Activated T-cell treated with anti-CD3 and anti-CD28 coated beads, Interleukin-2, amount 50 U/mL, for 72 hours (primary cell): ENCODE results near the gene FHOD3. TPM values are rescaled to one million over a fixed set of nuclear protein-coding genes. Genes with fewer than 3 reads are reported as not detected.
A peak's percentile ranks its signal among the peaks of the same experiment; 100 is the strongest.

ENCODE experiments used
- ATAC-seq, 2 donors: fragments of 150-1000 bp; cut with Tn5 transposase; replicated peaks in 1 of 2; 2 replicates each; pipeline ENCODE4 v1.10.0; 2021; ENCODE audit warnings: moderate library complexity in 2 of 2, mild to moderate bottlenecking in 1 of 2
- DNase-seq, 2 donors: peaks; one replicate each; pipeline ENCODE4 v3.0.0; 2021 to 2022; ENCODE audit warnings: mixed read lengths in 1 of 2
- H3K27ac Mint-ChIP-seq: one replicate; pipeline ENCODE4 v1.8.0; 2022; ENCODE audit warnings: mild to moderate bottlenecking, moderate library complexity, mixed read lengths
- H3K27me3 Mint-ChIP-seq: one replicate; pipeline ENCODE4 v1.8.0; 2022; ENCODE audit warnings: low read depth, mixed read lengths
- H3K36me3 Mint-ChIP-seq, 2 donors: one replicate each; pipeline ENCODE4 v1.8.0; 2022; ENCODE audit warnings: mixed read lengths in 2 of 2, mild to moderate bottlenecking in 1 of 2; ENCODE audit not compliant: insufficient read depth in 2 of 2
- H3K4me1 Mint-ChIP-seq: one replicate; pipeline ENCODE4 v1.8.0; 2022; ENCODE audit warnings: low read depth, mixed read lengths
- H3K4me3 Mint-ChIP-seq, 2 donors: one replicate each; pipeline ENCODE4 v1.8.0; 2022; ENCODE audit warnings: mild to moderate bottlenecking in 2 of 2, mixed read lengths in 2 of 2, moderate library complexity in 2 of 2
- H3K9me3 Mint-ChIP-seq, 2 donors: one replicate each; pipeline ENCODE4 v1.8.0; 2022; ENCODE audit warnings: mixed read lengths in 2 of 2
- total RNA-seq, 2 donors: library from RNA; stranded (reverse); gene quantifications; one replicate each; pipeline ENCODE4 v1.2.3, GENCODE V29; 2022

Gene FHOD3
- under 1 TPM in 1 of 2 donors, not detected in 1; 0.28 TPM for total RNA-seq

- Mint-ChIP-seq H3K4me3 (peak within 1 kb of the TSS; percentile 35 to 60), H3K9me3 (no peaks in the 10 kb centered on the region), H3K27ac (no peak within 1 kb of the TSS), H3K36me3 (no peaks in the 10 kb centered on the region), H3K4me1 (no peaks in the 10 kb centered on the region), H3K27me3 (peaks cover 34% of the 10 kb centered on the region)
- ATAC-seq (peak; percentile 62 to 66), DNase-seq (peak; percentile 14 to 23)
Measured at GRCh38 chr18:36297417-36298125, at the start of gene FHOD3. Gene FHOD3, plus strand, starts transcription at chr18:36297713. Its CDS starts 123 bp downstream, at chr18:36297836.

GRCh38 chr18:36249392-36249791, 48.1 kb upstream of the FHOD3 start:
- DNase-seq (no peak), ATAC-seq (no peak)
- H3K4me3 Mint-ChIP-seq: no peak overlapping the region
- H3K4me1 Mint-ChIP-seq: no peaks in the 10 kb centered on the region
- H3K27me3 Mint-ChIP-seq: peaks cover 57% of the 10 kb centered on the region
- peaks cover 2 to 4% of the 10 kb centered on the region in 2 donors for H3K9me3 Mint-ChIP-seq
- H3K36me3 Mint-ChIP-seq: peaks cover 0 to 6% of the 10 kb centered on the region in 2 donors
- no peak overlapping the region for H3K27ac Mint-ChIP-seq

- Mint-ChIP-seq H3K27me3 (peaks cover 55% of the 10 kb centered on the region), H3K4me1 (no peaks in the 10 kb centered on the region)
- no peak for ATAC-seq
Measured at GRCh38 chr18:36250827-36251226, 46.7 kb upstream of the FHOD3 start.

DNA sequence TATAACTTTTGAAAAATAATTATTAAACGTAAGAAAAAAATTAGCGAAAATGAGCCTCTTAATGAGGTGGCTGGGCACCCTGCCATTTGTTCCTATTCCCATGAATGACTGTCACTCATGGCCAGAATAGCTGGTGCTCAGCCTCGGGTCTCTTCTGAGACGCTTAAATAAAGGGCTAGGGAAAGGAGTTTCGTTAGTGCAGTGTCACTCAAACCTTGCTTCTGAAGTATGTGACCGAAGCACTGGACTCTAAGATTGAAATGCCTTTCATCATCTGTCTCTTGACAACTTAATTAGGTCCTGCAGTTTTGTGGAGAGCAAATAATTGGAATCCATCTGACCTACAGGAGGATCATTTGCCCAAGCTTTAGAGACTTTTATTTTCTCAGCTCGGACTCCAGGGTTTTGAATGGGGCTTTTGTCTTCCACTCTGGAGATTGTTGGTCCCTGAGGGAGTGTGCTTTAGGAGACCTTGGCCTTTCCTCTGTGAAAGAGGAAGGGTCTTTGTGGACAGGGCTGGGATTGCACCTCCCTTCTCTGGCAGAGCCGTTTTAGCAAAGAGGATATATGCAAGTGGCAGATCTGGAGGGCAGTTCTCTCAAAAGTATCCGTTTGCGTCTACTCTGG, 42.3 kb upstream of the FHOD3 start:
- H3K9me3 Mint-ChIP-seq: no peaks in the 10 kb centered on the region
- H3K27me3 Mint-ChIP-seq: peaks cover 33% of the 10 kb centered on the region
- no peaks in the 10 kb centered on the region for H3K36me3 Mint-ChIP-seq
- no peaks in the 10 kb centered on the region for H3K4me1 Mint-ChIP-seq
- ATAC-seq (no peak), DNase-seq (no peak)
- H3K27ac Mint-ChIP-seq: no peak overlapping the region
- H3K4me3 Mint-ChIP-seq: no peak overlapping the region

More at GRCh38 chr18:36250827-36251226, 46.7 kb upstream of the FHOD3 start:
- Mint-ChIP-seq H3K27ac (no peak overlapping the region), H3K9me3 (peaks cover under 1 to 1% of the 10 kb centered on the region in 2 donors), H3K4me3 (no peak overlapping the region), H3K36me3 (peaks cover 0 to 3% of the 10 kb centered on the region in 2 donors)
- DNase-seq: no peak

DNA sequence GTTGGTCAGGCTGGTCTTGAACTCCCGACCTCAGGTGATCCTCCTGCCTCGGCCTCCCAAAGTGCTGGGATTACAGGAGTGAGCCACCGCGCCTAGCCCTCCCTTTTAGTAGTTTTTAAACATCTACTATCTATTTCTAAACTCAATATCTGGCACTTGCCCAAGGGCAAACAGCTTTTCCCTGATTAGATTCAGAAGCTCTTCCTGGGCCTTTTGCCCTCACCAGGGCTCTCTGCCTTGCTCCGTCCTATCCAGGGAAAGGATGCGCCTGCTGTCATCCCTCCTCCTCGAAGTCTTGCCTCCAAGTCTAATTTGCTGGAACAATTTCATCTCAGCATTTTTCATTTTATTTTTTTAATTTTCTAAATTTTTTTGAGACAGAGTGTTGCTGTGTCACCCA, 41.4 kb upstream of the FHOD3 start:
- ATAC-seq (no peak), DNase-seq (no peak)
- Mint-ChIP-seq H3K4me1 (no peaks in the 10 kb centered on the region), H3K27ac (no peak overlapping the region), H3K27me3 (peaks cover 33% of the 10 kb centered on the region), H3K4me3 (no peak overlapping the region), H3K36me3 (no peaks in the 10 kb centered on the region), H3K9me3 (no peaks in the 10 kb centered on the region)

GRCh38 chr18:36262971-36263370, 34.5 kb upstream of the FHOD3 start:
- H3K27ac Mint-ChIP-seq: no peak overlapping the region

DNA sequence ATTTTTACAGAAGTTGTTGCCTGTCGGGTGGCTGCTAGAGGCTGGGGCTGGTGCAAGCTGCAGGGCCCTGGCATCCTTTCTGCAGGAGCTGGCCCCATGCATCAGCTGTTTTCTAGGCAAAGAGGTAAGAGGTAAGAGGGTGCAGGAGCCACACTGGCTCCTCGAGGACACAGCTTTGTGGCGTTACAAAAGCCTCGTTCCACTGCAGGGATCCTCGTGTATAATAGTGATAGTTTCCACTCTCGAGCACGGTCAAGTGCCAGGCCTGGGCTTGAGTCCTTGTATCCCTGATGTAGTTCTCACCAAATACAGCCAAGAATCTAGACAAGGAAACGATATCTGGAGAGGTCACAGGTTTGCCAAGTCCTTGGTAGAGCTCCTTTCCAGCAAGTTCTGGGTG, 33.2 kb upstream of the FHOD3 start:
- Mint-ChIP-seq H3K36me3 (no peaks in the 10 kb centered on the region), H3K4me3 (no peak overlapping the region), H3K27me3 (no peaks in the 10 kb centered on the region), H3K9me3 (no peaks in the 10 kb centered on the region), H3K27ac (no peak overlapping the region), H3K4me1 (no peaks in the 10 kb centered on the region)
- ATAC-seq (no peak), DNase-seq (no peak)

More at GRCh38 chr18:36262971-36263370, 34.5 kb upstream of the FHOD3 start:
- no peaks in the 10 kb centered on the region for H3K4me1 Mint-ChIP-seq
- no peak for ATAC-seq
- no peak overlapping the region for H3K4me3 Mint-ChIP-seq
- no peaks in the 10 kb centered on the region for H3K9me3 Mint-ChIP-seq
- no peak for DNase-seq
- no peaks in the 10 kb centered on the region for H3K27me3 Mint-ChIP-seq
- H3K36me3 Mint-ChIP-seq: no peaks in the 10 kb centered on the region

DNA sequence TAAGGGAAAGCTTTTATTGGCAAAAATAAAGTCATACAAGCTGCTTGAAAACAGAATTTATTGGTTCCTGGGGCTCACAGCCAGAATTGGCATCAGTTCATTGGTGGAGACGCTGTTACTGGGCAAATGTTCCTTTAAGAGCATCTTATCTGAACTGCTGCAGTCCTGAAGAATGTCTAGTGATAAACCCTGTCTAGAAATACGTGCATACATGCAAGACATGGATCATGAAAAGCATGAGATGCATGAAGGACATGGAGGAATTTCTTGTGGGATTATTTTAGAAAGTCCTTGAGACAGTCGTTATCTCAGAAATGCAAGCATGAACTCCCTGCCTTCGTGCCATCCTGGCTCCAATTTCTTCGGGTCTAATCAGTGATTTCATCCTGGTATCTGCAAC, 32.5 kb upstream of the FHOD3 start:
- Mint-ChIP-seq H3K9me3 (no peaks in the 10 kb centered on the region), H3K4me1 (no peaks in the 10 kb centered on the region), H3K27me3 (no peaks in the 10 kb centered on the region), H3K4me3 (no peak overlapping the region), H3K27ac (no peak overlapping the region), H3K36me3 (no peaks in the 10 kb centered on the region)
- ATAC-seq (no peak), DNase-seq (no peak)

DNA sequence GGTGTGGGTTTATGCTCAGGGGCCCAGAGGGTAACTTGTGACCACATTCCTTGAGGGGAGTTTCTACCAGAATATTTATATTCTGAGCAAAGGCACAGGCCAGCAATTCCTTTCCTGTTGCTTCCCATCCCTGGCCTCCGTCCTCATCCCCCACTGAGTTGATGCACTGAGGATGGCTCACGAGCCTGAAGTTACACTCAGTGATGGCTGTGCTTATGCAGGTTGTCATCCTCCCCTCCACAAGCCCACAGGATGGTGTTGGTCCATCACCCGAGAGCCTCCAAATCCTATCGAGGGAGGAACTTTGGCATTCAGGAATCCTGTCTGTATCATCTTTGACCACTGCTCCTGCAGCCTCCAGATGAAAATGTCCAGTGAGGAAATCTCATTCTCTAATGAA, 28.4 kb upstream of the FHOD3 start:
- DNase-seq: no peak
- no peak overlapping the region for H3K27ac Mint-ChIP-seq
- no peaks in the 10 kb centered on the region for H3K9me3 Mint-ChIP-seq
- no peaks in the 10 kb centered on the region for H3K4me1 Mint-ChIP-seq
- no peaks in the 10 kb centered on the region for H3K36me3 Mint-ChIP-seq
- ATAC-seq: no peak
- H3K4me3 Mint-ChIP-seq: no peak overlapping the region
- no peaks in the 10 kb centered on the region for H3K27me3 Mint-ChIP-seq

GRCh38 chr18:36271153-36271552, 26.4 kb upstream of the FHOD3 start:
- Mint-ChIP-seq H3K9me3 (no peaks in the 10 kb centered on the region), H3K27me3 (no peaks in the 10 kb centered on the region), H3K4me3 (no peak overlapping the region), H3K36me3 (no peaks in the 10 kb centered on the region), H3K4me1 (no peaks in the 10 kb centered on the region), H3K27ac (no peak overlapping the region)
- DNase-seq: no peak
- no peak for ATAC-seq

DNA sequence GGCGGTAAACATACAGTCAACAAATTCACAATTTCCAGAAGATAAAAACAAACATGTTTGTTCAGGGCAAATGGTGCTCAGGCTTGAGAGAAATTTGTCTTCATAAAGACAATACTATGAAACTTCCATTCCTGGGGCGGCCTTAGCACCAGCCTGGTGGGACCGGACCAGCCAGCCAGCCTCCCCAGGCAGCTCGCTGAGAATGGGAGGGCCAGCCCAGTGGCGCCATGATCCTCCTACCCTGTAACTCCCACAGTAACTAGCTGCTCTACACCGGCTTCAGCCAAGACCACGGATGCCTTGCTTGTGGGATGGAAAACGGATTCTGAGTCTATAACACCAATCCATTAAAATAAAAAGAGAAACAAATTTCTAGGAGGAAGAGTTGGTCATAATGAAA, 24.2 kb upstream of the FHOD3 start:
- Mint-ChIP-seq H3K4me1 (no peaks in the 10 kb centered on the region), H3K27ac (no peak overlapping the region), H3K4me3 (no peak overlapping the region), H3K9me3 (no peaks in the 10 kb centered on the region), H3K27me3 (peaks cover 17% of the 10 kb centered on the region), H3K36me3 (no peaks in the 10 kb centered on the region)
- DNase-seq (no peak), ATAC-seq (no peak)

DNA sequence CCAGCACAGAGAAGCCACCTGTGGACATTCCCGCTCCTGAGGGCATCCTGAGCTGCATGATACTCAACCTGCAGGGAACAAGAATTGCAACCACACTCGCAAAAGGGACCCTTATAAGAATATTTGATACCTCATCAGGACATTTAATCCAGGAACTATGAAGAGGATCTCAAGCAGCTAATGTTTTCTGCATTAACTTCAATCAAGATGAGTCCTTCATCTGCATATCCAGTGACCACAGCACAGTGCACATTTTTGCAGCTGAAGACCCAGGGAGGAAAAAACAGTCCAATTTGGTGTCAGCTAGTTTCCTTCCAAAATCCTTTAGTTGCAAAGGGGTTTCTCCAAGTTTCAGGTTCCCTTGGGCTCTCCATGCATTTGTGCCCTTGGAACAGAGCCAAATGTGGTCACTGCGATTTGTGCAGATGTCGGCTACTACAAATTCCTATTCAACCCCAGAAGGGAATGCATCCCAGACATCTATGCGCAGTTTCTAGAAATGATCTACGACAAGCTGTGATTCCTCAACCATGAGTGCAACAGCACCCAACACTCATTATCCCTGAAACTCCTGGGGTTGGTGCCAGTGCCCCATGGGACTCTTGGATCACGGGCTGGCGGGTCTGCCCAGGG, 23.3 kb upstream of the FHOD3 start:
- H3K27ac Mint-ChIP-seq: no peak overlapping the region
- no peak for ATAC-seq
- no peak overlapping the region for H3K4me3 Mint-ChIP-seq
- H3K36me3 Mint-ChIP-seq: no peaks in the 10 kb centered on the region
- H3K4me1 Mint-ChIP-seq: no peaks in the 10 kb centered on the region
- H3K27me3 Mint-ChIP-seq: peaks cover 17% of the 10 kb centered on the region
- no peak for DNase-seq
- H3K9me3 Mint-ChIP-seq: no peaks in the 10 kb centered on the region

- H3K9me3 Mint-ChIP-seq: no peaks in the 10 kb centered on the region
- DNase-seq (no peak), ATAC-seq (no peak)
- H3K27me3 Mint-ChIP-seq: peaks cover 27% of the 10 kb centered on the region
- H3K36me3 Mint-ChIP-seq: no peaks in the 10 kb centered on the region
- no peak overlapping the region for H3K4me3 Mint-ChIP-seq
- H3K27ac Mint-ChIP-seq: no peak overlapping the region
- H3K4me1 Mint-ChIP-seq: no peaks in the 10 kb centered on the region
Measured at GRCh38 chr18:36275561-36275960, 22.0 kb upstream of the FHOD3 start.
